Activated CD4-positive, alpha-beta T cell treated with anti-CD3 and anti-CD28 coated beads, Interleukin-2, amount 50 U/mL, for 16 hours (primary cell): Measurements from ENCODE around the gene PAGE4.

Experiments
- DNase-seq: peaks from one replicate; pipeline ENCODE4 v3.0.0-alpha.2; 2020

Gene PAGE4

DNA sequence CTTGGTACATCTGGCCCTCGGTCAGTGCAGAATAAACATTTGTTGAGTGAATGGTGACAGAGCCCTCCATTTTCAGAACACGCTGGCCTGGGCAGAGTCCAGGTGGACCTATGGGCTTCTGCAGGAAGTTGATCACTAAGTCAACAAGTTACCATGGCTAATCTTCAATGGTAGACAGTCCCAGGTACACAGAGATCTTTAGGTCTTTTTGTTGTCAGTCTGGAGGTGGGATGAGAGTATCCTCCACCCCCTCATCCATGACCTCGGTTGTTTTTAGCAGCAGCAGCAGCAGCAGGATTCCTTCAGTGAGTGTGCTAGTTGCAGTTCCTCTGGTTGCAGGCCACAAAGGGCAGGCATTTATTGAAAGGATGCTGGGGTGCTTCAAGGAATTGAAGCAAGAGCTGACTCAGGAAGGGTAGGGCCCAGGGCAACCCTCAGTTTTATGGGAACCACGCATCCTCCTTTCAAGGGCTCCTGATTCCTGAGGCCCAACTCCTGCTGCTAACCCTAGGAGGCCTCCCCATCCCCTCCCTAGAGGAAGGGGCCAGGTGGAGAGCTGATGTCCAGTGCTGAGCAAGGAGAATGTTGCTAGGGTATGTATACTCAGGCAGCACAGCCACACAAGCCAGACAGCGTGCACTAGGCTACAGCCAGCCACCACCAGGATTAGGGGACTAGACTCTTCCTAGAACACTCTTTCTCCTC lies 48.4 kb downstream of the PAGE4 start:
- DNase-seq, result no peak

DNA sequence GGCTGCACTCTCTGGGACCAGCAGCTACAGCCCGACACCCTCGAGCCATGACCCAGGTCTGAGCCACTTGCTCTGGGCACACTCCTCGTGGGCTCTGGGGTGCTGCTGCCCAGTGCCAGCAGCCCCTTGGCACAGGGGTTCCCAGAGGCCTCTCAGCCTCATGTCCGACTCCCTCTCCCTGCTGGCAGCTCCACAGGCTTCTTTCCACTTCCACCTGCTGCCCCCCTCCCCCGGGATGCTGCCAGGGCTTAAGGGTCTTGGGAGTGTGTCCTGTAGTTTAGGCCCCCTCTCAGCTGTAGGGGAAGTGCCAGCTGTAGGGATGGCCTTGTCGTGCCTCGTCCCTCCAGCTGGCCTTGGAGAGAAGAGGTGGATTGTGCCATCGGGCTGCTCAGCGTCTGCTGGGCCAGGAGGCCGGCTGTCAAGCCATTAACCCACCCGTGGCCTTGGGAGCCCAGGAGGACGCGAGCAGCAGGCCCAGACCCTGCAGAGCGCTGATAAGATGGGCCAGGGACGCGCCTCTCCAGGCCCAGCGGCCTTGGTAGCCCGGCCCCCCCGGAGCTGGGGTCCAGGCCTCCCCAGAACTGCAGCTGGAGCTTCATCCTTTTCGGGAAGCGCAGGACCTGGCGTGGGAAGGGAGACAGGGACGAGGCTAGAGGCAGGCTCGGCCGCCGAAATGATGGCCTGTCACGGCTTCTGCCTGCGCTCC lies 49.2 kb downstream of the PAGE4 start:
- DNase-seq, result no peak

DNA sequence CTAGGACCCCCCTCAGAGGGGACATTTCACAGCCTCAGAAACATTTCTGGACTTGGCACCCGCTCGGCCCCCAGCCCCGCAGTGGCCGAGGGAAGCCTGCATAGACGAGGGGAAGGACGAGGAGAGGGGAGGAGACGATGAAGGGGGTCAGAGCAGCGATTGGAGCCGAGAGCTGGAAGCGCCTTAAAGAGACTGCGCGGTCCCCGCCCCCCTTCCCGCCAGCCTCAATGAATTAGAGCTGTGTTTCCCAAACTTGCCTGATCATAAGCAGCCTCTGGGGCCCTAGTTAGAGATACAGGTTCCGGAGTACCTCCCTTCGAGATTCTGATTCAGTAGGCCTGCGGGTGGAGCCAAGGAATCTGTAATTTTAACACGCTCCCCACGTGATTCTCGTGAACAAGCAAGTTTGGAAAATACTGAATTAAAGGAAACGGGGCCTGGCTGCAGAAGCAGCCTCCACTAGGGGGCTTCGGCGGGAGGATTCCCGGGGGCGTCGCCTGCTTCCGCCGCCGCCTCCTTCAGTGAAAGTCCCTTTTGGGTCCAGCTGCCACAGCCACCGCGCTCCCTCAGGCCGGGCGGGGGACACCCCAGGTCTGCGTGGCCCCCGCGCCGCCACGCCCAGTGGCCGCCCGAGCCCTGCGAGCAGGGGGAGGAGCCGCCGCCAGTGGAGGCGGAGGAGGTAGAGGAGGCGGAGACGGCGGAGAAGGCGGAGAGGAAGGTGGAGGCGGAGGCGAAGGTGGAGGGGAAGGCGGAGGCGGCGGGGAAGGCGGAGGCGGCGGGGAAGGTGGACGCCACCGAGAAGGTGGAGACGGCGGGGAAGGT lies 49.9 kb downstream of the PAGE4 start, which contains the start of gene USP27X:
Gene USP27X, plus strand, starts transcription at position 651 of the 822 bp plus-strand sequence. CDS start 824 bp downstream, outside the sequence.
- DNase-seq, result peak; percentile 78

- DNase-seq, result no peak
Observed at GRCh38 chrX:49879656-49880277, 50.7 kb downstream of the PAGE4 start.

- no peak for DNase-seq
Observed at GRCh38 chrX:49880668-49881067, 51.6 kb downstream of the PAGE4 start.
